GM06990 (cell line): ENCODE results near the gene HOXB3.
A peak's percentile ranks its signal among the peaks of the same experiment; 100 is the strongest.

ENCODE experiments used
- DNase-seq: peaks from one replicate; pipeline ENCODE4 v3.0.0-alpha.2; 2011; ENCODE audit not compliant: insufficient read length; ENCODE audit errors: extremely low read depth
- H3K27me3 ChIP-seq: replicated peaks from 2 replicates; pipeline ENCODE4 v1.6.0; 2011; ENCODE audit warnings: low read length; ENCODE audit not compliant: control insufficient read depth, insufficient read depth
- H3K36me3 ChIP-seq: 2 replicates; pipeline ENCODE4 v1.5.1; 2011; ENCODE audit warnings: low read length; ENCODE audit not compliant: control insufficient read depth, insufficient read depth
- H3K4me3 ChIP-seq: replicated peaks from 2 replicates; pipeline ENCODE4 v1.5.1; 2011; ENCODE audit warnings: low read depth, mild to moderate bottlenecking, control low read depth, low read length
- TF ChIP-seq, protein P1 (sequence below): IDR thresholded peaks from 2 replicates; pipeline ENCODE4 v1.5.1; 2011; ENCODE audit warnings: low read length, control low read depth, mild to moderate bottlenecking, inconsistent platforms; ENCODE audit not compliant: insufficient read depth, poor library complexity, severe bottlenecking

HOXB3 gene

DNA sequence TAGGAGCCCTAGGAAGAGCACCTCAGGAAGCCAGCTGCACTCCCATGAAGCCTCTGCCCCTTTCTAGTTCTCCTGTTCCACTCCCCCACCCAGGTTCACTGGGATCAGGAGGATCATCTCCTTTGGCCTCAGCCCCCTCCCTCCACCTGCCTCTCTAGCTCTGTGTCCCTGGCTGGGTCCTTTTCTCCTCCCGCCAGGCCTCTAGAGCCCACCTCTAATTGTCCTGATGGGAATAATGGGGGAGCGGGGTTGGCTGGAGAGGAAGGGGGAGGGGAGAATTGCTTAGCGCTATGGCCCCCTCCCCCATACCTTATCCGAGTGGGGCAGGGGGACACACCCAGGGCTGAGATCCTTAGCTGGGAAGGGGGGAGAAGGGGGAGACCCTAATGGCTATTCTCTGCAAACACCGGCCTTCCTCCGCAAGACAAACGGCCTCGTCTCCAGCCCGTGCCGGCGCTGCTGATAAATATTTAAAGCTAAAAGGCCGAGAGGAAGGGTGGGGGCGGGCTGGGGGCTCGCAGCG lies 19.8 kb upstream of the HOXB3 start:
- Histone ChIP-seq H3K27me3 (no peaks in the 10 kb centered on the region; the same call in 1 of the 2 replicates), H3K4me3 (peak overlapping the region; percentile 82), H3K36me3 (no peaks in the 10 kb centered on the region)
- no peak for DNase-seq
- TF ChIP-seq, protein P1, sequence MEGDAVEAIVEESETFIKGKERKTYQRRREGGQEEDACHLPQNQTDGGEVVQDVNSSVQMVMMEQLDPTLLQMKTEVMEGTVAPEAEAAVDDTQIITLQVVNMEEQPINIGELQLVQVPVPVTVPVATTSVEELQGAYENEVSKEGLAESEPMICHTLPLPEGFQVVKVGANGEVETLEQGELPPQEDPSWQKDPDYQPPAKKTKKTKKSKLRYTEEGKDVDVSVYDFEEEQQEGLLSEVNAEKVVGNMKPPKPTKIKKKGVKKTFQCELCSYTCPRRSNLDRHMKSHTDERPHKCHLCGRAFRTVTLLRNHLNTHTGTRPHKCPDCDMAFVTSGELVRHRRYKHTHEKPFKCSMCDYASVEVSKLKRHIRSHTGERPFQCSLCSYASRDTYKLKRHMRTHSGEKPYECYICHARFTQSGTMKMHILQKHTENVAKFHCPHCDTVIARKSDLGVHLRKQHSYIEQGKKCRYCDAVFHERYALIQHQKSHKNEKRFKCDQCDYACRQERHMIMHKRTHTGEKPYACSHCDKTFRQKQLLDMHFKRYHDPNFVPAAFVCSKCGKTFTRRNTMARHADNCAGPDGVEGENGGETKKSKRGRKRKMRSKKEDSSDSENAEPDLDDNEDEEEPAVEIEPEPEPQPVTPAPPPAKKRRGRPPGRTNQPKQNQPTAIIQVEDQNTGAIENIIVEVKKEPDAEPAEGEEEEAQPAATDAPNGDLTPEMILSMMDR = no peak

DNA sequence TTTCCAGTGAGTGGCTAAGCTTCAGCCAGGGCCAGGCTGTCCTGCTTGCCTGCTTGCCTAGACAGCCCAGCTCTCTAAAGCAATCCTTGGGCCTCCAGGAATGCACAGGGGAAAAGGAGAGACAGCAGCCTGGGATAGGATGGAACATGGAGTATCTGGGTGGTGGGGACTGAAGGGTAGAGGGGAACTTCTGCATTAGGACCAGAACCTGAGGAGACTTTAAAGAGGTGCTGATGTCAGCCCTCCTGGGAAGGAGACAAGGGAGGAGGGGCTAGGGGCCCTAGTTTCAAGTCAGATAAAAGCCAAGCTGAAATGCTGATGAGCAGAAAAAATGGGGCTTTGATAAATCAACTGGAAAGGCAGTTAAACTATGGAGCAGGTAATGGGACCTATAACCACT lies 19.0 kb upstream of the HOXB3 start:
- Histone ChIP-seq H3K4me3 (no peak overlapping the region), H3K27me3 (no peaks in the 10 kb centered on the region), H3K36me3 (no peaks in the 10 kb centered on the region)
- TF ChIP-seq, protein P1 = no peak
- no peak for DNase-seq

DNA sequence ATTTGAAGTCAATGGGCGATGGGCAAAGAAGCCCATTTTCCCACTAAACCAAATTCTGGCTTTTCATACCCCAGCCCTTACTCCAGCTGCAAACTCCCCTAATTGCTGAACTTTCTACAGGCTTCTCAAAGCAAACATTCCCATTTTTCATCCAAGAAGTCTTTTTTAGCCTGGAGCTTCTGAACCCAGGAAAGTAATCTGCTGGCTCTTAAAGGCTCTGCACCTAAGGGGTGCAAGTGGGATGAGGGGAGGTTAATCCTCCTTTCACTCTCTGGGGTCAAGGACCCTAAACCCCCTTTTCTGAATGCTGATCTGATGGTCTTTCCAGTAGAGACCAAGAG lies 18.4 kb upstream of the HOXB3 start:
- TF ChIP-seq, protein P1 = no peak
- H3K36me3 ChIP-seq = no peaks in the 10 kb centered on the region
- H3K4me3 ChIP-seq = no peak overlapping the region
- no peak for DNase-seq
- H3K27me3 ChIP-seq = no peaks in the 10 kb centered on the region

DNA sequence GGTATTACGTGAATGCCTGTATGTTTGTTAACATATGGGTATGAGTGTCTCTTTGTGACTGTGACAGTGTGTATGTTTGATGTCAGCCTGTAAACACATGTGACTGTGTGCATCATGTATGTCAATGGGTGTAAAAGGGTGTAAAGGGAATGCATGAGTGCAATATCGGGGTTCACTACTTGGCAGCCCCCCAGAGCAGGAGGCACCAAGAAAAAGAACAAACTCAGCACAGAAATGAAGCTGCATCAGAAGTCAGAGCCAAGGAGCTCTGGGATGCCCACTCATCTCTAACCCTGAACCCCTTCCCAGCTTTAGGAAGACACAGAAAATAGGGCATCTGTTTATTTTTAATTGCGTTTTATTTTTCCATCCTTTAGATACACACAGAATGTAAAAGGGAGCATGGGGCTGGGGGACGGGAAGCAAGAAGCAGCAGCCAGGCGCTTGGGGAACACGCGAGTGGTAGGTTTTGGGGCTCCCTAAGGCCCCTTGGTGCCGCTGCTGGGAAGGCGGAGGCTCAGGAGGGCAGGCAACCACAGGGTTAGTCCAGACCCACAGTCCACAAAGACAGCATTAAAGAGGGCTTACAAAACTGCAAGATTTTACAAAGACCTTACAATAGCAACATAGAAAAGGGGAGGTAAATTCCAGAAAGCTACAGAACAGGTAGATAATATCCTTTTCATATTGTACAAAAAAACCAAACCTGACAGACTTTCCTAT lies 17.0 kb upstream of the HOXB3 start:
- no peaks in the 10 kb centered on the region for H3K27me3 ChIP-seq

DNA sequence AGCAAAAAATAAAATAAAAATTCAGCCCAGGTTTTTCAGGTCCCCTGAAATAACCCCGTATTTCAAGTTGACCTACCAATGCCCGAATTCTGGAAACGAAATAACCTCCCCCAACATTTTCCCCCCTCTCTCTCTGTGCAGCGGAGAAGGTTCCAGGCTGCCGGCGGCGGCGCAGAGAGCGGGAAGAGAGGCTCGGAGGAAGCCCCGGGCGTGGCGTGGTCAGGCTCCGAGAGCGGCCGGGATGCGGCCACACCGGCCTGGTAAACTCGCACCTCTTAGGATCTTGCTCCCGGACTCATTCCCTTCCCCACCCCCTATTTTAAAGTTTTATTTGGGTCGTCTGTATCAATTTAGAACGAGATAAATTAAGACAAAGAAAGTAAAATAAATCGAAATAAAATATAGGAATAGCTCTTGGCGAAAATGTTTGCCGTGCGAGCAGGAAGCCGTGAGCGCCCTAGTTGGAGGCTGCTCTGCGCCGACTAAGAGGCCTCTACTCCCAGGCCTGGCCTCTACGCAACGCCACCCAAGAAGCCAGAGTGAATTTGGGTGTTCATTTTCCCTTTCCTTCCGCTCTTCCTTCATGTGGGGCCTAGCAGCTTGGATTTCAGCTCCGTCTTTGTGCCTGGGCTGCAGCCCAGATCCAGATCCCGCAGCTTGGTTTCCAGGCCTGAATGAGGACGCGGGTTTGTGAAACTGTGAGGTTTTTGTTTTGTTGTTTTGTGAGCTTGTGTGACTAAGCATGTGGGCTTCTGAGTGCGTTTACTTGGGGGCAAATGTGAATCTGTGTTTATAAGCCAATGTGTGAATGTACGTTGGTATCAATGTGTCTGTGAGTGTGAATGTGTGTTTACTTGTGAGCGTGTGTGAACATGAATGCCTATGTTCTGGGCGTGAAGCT lies 16.2 kb upstream of the HOXB3 start:
- TF ChIP-seq, protein P1 = no peak
- H3K27me3 ChIP-seq = no peaks in the 10 kb centered on the region; the same call in 1 of the 2 replicates

More for the DNA sequence above, 17.0 kb upstream of the HOXB3 start:
- Histone ChIP-seq H3K4me3 (no peak overlapping the region), H3K36me3 (no peaks in the 10 kb centered on the region)
- TF ChIP-seq, protein P1 = no peak
- DNase-seq = no peak

More for the DNA sequence above, 16.2 kb upstream of the HOXB3 start:
- no peak for DNase-seq
- Histone ChIP-seq H3K36me3 (no peaks in the 10 kb centered on the region), H3K4me3 (no peak overlapping the region)
